ENCODE data around the gene RNF175. TPM values are rescaled to one million over a fixed set of nuclear protein-coding genes. Genes with fewer than 3 reads are reported as not detected.

Gene RNF175
- total RNA-seq, 1 donor from 2014 or later: 2.3 TPM

- no peak overlapping the region for H3K4me3 ChIP-seq (ENCODE audit: low read depth, low read length)
- TF ChIP-seq CTCF (conservative IDR thresholded peaks at IDR 0.05; ENCODE audit: low read depth, low read length): no peak
- DNase-seq (ENCODE audit: low read depth): no peak
Measured at GRCh38 chr4:153755186-153755585, 4.6 kb downstream of the RNF175 start.

GRCh38 chr4:153750197-153750817 lies 9.5 kb downstream of the RNF175 start:
- peak; percentile 92 for TF ChIP-seq CTCF (conservative IDR thresholded peaks at IDR 0.05; ENCODE audit: low read depth, low read length)
- peak; percentile 41 for DNase-seq (ENCODE audit: low read depth)
- no peak overlapping the region for H3K4me3 ChIP-seq (ENCODE audit: low read depth, low read length)

- no peak overlapping the region for H3K4me3 ChIP-seq (ENCODE audit: low read depth, low read length)
- TF ChIP-seq CTCF (conservative IDR thresholded peaks at IDR 0.05; ENCODE audit: low read depth, low read length): no peak
- DNase-seq (ENCODE audit: low read depth): no peak
Measured at GRCh38 chr4:153748378-153748777, 11.4 kb downstream of the RNF175 start.

GRCh38 chr4:153747406-153747955 lies 12.3 kb downstream of the RNF175 start:
- H3K4me3 ChIP-seq (ENCODE audit: low read depth, low read length): no peak overlapping the region
- TF ChIP-seq CTCF (conservative IDR thresholded peaks at IDR 0.05; ENCODE audit: low read depth, low read length): no peak
- DNase-seq (ENCODE audit: low read depth): no peak

- no peak for TF ChIP-seq CTCF (conservative IDR thresholded peaks at IDR 0.05; ENCODE audit: low read depth, low read length)
- H3K4me3 ChIP-seq (ENCODE audit: low read depth, low read length): no peak overlapping the region
- no peak for DNase-seq (ENCODE audit: low read depth)
Measured at GRCh38 chr4:153745651-153746050, 14.2 kb downstream of the RNF175 start.

GRCh38 chr4:153741541-153741940 lies 18.3 kb downstream of the RNF175 start:
- no peak for TF ChIP-seq CTCF (conservative IDR thresholded peaks at IDR 0.05; ENCODE audit: low read depth, low read length)
- H3K4me3 ChIP-seq (ENCODE audit: low read depth, low read length): no peak overlapping the region
- DNase-seq (ENCODE audit: low read depth): no peak

GRCh38 chr4:153735906-153736461 lies 23.8 kb downstream of the RNF175 start:
- TF ChIP-seq CTCF (conservative IDR thresholded peaks at IDR 0.05; ENCODE audit: low read depth, low read length): no peak
- DNase-seq (ENCODE audit: low read depth): no peak
- no peak overlapping the region for H3K4me3 ChIP-seq (ENCODE audit: low read depth, low read length)
